A172 (cell line): ENCODE data around the gene EYA4. TPM values are rescaled to one million over a fixed set of nuclear protein-coding genes. Genes with fewer than 3 reads are reported as not detected.

ENCODE experiments used
- DNase-seq: peaks from one replicate; pipeline ENCODE4 v3.0.0-alpha.2; 2015; ENCODE audit warnings: low spot score
- total RNA-seq: library from RNA; depleted of rRNA; stranded (reverse); fragments of >200 nt; shearing (Covaris generic); gene quantifications from 2 replicates; pipeline ENCODE4 v1.2.3, GENCODE V29; 2014

EYA4 gene
- total RNA-seq, 1 experiment from 2014 or later = not detected

GRCh38 chr6:133446789-133447188 is 205.6 kb downstream of the EYA4 start:
- no peak for DNase-seq

- DNase-seq = no peak
Observed at GRCh38 chr6:133447924-133448323, 206.8 kb downstream of the EYA4 start.

GRCh38 chr6:133456439-133456838 is 215.3 kb downstream of the EYA4 start:
- DNase-seq = no peak

GRCh38 chr6:133456944-133457343 is 215.8 kb downstream of the EYA4 start:
- no peak for DNase-seq

GRCh38 chr6:133460101-133460500 is 218.9 kb downstream of the EYA4 start:
- no peak for DNase-seq

- no peak for DNase-seq
Observed at GRCh38 chr6:133463790-133464189, 222.6 kb downstream of the EYA4 start.

GRCh38 chr6:133466680-133467079 is 225.5 kb downstream of the EYA4 start:
- DNase-seq = peak; percentile 54

GRCh38 chr6:133467231-133467981 is 226.2 kb downstream of the EYA4 start:
- DNase-seq = peak; percentile 63

GRCh38 chr6:133467982-133468380 is 226.8 kb downstream of the EYA4 start:
- peak; percentile 26 for DNase-seq

GRCh38 chr6:133468591-133468990 is 227.4 kb downstream of the EYA4 start:
- DNase-seq = no peak

GRCh38 chr6:133474516-133474915 is 233.4 kb downstream of the EYA4 start:
- DNase-seq = no peak

- DNase-seq = no peak
Observed at GRCh38 chr6:133478673-133479072, 237.5 kb downstream of the EYA4 start.

GRCh38 chr6:133487174-133487573 is 246.0 kb downstream of the EYA4 start:
- no peak for DNase-seq

GRCh38 chr6:133495205-133495903 is 254.2 kb downstream of the EYA4 start:
- no peak for DNase-seq

- no peak for DNase-seq
Observed at GRCh38 chr6:133499662-133500061, 258.5 kb downstream of the EYA4 start.

- no peak for DNase-seq
Observed at GRCh38 chr6:133501675-133502270, 260.6 kb downstream of the EYA4 start.

- DNase-seq = peak; percentile 19
Observed at GRCh38 chr6:133502441-133503335, 261.5 kb downstream of the EYA4 start.

- DNase-seq = no peak
Observed at GRCh38 chr6:133503336-133503729, 262.2 kb downstream of the EYA4 start.

- DNase-seq = no peak
Observed at GRCh38 chr6:133504158-133504557, 263.0 kb downstream of the EYA4 start.

GRCh38 chr6:133504761-133505160 is 263.6 kb downstream of the EYA4 start:
- DNase-seq = no peak

- DNase-seq = no peak
Observed at GRCh38 chr6:133505681-133506080, 264.5 kb downstream of the EYA4 start.
